Measurements from ENCODE around the gene XRCC2.
"Not testable (repeated sequence)": the region's sequence is repeated elsewhere in the genome, so short reads cannot be mapped to it uniquely, and the experiment has no call there.

GRCh38 chr7:152692196-152692595 lies 16.3 kb upstream of the XRCC2 start:
- not testable (repeated sequence) for TF ChIP-seq CTCF, POLR2A (IDR thresholded peaks at IDR 0.05)

Data from uterus (tissue), 2 donors.